Fibroblast of upper back skin (primary cell): Measurements from ENCODE around the gene SLC26A1.

Source experiments
- DNase-seq: peaks from one replicate; pipeline ENCODE4 v3.0.0-alpha.2; 2013

Gene SLC26A1, protein sequence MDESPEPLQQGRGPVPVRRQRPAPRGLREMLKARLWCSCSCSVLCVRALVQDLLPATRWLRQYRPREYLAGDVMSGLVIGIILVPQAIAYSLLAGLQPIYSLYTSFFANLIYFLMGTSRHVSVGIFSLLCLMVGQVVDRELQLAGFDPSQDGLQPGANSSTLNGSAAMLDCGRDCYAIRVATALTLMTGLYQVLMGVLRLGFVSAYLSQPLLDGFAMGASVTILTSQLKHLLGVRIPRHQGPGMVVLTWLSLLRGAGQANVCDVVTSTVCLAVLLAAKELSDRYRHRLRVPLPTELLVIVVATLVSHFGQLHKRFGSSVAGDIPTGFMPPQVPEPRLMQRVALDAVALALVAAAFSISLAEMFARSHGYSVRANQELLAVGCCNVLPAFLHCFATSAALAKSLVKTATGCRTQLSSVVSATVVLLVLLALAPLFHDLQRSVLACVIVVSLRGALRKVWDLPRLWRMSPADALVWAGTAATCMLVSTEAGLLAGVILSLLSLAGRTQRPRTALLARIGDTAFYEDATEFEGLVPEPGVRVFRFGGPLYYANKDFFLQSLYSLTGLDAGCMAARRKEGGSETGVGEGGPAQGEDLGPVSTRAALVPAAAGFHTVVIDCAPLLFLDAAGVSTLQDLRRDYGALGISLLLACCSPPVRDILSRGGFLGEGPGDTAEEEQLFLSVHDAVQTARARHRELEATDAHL

DNA sequence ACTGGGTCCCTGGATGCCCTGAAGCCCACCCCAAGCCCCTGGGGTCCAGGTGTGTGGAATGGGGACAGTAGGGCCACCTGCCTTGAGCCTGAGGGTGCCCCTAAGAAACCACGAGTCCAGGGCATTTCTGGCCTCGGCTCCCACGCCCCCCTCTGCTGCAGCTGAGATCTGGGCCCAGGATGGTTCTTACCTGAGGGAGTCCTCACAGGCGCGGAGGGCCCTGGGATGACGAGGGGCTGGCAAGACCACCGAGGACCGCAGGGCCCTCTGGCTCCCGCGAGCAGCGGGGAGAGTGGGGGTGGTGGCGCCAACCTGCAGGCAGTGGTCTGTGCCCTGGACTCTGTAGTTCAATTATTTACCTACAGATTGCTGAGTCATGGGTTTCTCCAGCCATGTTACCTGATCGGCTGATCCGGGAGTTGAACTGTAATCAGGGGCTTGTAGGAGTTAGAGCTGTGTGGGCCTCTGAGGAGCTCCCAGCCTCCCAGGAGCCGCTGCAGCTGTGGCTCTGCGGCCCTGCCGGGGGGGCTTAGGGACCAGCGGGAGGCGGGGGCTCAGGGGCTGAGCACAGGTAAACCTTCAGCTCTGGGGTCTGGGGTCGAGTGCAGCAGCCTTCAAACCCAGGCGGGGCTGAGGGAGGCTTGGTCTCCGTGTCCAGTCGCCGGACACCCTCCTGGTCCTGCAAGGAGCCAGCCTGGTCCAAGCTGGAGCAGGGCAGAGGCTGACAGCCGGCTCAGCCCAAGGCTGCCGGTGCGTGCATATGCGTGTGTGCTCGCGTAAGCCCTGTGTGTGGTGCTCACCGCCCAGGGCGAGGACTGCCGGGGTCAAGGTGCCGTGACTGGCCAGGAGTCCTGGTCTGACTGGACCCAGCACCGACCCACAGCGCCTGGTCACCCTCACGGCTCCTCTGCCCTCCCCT is at the start of gene SLC26A1:
Gene SLC26A1 (minus strand): TSS at position 294 of the 919 bp plus-strand sequence. CDS start 1,701 bp downstream, outside the sequence.
- no peak for DNase-seq

DNA sequence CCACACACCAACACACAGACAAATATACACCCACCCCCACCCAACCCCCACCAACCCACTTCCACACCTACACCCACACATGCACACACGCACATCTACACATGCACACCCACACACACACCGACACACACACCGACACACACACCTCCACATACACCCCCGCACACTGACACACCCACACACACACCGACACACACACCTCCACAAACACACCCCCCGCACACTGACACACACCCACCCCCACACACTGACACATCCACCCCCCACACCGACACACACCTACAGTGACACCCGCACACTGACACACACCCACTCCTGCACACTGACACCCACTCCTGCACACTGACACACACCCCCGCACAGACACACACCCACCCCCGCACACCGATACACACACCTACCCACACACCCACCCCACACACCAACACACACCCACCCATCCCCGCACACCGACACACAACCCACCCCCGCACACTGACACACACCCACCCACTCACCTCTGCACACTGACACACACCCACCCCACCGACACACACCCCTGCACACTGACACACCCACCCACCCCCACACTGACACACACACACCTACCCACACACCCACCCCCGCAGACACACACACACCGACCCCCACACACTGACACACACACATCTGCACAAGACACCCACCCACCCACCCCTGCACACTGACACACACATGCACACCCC is 49.3 kb upstream of the SLC26A1 start:
- DNase-seq = no peak

DNA sequence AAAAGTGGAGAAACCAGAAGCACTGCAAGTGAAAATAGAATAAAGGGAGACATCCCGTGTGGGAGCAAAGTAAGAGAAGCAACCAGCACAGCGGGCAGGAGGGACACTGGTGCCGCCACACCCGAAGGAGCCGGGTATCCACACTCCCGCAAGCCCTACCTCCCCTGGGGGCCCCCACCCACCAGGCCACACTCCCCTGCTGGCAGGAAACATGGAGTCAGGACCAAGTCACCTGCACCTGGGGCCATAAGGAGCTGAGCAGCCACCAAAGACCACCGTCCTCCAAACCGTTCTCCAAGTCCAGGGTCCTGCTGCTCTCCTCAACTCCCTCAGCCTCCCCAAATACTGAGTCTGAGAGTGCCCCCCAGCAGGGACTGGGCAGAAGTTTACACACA is 48.7 kb upstream of the SLC26A1 start:
- DNase-seq = no peak

DNA sequence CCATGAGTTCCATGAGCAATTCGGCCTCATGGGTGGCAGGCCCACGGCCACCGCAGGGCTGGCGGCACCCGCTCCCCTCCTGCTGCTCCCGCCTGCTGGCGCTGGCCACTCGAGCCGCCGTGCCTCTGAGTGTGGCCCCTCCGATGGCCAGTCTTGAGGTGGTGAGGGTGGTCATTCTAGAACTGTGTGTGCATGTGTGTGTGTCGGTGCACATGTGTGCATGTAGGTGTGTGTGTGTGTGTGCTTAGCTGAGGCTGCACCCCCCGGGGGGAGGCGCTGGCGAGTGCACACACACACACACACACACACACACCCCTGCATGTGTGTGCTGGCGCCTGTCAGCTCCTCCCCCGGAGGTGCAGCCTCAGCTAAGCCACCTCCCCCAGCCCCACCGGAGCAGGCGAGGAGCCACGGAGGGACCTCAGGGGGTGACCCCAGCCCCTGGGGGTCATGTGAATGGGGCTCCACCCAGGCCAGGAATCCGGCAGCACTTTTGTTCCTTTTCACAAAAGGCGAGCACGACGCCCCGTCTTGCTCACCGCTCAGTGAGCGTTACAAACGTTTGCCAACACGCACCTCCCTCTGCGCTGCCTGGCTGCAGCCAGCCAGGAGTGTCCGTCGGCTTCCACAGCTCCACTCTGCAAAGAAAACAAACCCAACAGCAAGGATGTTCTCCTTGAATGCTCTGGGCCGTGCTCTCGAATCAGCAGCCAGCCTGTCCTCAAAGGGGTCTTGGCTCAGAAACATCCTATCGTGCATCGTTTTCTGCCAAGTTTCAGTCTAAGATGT is 48.1 kb upstream of the SLC26A1 start:
- DNase-seq = peak; percentile 72

DNA sequence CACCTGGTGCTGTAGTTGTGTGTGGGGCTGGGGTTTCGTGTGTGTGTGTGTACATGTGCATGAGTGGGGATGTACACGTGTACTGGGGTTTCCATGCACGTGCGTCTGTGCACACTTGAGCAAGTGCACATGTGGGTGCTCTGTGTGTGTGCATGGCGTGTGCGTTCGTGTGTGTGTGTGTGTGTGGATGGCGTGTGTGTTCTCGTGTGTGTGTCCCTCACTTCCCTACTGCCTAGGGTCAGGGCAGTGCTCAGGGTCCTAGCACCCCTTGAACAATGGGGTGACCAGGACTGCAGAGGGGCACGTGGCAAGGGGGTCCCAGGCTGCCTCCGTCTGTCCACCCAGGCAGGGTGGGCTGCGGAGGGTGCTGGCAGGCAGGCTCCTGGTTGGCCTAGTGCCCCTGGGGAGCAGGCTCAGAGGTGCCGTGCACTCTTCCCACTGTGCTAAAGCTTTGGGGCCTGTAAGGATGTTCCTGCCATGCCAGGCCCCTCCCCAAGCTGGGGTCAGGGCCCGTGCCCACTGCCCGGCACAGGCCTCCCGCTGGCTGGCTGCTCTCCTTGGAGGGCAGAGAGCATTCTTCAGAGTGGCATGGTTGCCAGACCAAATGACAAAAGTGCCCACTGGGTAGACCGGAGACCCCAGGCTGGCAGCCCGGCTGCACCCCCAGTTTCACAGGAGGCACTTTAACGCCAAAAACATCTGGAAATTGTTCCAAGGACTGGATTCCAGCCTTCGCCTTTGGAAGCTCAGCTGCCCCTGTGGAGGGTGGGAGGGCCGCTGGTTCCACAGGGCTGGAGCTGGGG is 47.3 kb upstream of the SLC26A1 start:
- no peak for DNase-seq

DNA sequence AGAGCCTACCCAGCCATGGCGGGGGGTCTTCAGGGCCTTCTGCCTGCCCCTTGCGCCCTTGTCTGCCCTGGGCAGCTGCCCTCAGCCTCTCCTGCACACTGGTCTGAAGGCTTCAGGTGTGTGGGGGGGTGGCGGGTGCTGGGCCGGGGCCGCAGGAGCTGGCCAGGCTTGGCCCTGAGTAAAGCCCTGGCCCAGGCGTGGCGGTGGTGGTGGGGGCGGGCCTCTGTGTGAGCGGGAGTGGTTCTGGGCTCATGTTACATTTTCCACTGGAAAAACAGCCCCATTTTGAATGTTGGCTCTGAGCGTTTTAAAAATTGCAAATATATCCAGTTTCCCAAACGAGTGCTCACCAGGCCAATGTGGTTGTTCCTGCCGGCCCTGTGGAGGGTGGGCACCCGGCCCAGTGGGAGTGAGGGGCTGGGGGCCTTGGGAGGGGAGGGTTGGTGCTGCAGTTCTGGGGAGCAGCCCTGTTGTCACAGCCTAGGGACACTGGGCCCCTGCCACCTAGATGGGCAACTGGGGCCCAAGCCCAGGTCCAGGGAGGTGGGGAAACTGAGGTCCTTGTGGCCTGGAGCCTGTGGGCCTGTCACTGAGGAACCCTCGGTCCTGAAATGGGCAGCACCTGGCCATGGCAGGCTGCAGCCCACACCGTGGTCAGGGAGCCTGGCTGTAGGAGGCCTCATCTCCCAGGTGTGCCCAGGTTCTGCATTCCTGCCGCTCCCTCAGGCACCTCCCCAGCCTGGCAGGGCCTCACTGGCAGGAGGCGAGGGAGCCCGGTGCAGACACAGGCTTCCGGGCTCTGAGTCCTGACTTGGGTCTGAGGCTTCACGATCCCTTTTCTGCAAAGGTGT is 46.5 kb upstream of the SLC26A1 start:
- DNase-seq = peak; percentile 57

DNA sequence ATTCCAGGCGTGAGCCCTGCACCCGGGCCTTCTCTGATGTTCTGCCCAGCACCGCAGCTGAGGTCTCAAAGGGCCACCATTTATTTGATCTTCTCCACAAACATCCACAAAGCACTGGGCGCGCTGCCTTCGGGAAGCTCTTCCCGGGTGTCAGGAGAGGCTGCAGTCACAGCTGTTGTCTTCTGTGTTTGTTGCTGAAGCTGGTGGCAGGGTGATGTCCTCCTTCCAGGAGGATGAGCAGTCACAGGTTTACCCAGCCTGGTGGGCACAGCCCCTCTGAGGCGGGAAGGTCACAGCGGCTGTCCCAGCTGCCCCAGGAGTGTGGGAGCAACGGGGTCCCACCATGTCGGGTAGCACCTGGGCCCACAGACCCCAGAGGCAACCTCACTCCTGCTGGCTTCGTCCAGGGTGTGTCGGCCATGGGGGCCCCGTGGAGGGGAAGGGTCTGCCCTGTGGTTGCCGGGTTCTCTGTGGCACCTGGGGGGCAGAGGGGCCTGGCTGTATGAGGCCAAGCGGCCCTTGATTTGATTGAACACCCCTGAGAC is 45.8 kb upstream of the SLC26A1 start:
- DNase-seq = no peak

DNA sequence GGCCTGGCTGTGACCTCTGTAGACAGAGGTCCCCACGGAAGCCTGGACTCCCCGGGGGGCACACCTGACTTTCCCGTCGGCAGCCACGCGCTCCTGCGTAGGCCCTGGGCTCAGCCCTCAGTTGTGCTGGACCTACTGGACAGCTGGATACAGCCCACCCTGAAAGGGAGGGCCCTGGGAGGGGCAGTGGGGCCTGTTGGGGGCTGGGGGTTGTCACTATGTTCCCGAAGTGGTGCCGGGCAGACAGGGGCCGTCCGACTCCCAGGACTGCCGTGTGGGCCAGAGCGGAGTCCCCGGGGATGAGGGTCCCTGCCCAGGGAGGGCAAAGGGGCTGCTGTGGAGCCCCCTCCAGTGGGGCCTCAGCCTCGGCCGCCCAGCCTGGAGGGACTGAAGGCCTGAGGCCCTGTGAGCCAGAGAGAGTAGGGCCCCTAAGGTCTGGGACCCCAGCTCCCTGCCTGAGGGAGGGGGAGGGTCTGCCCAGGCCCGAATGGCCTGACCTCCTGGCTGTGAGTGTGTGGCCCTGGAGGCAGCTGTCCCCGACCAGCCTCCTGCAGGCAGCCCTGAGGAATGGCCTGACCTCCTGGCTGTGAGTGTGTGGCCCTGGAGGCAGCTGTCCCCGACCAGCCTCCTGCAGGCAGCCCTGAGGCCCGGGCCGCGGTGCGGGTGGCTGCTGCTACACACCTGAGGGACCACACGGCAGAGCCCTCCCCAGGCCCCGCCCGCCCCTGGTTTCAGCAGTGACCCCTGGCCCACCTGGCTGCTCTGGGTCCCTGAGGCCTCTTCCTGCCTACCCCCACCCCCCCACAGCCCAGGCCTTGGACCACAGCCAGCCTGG is 44.0 kb upstream of the SLC26A1 start:
- no peak for DNase-seq

DNA sequence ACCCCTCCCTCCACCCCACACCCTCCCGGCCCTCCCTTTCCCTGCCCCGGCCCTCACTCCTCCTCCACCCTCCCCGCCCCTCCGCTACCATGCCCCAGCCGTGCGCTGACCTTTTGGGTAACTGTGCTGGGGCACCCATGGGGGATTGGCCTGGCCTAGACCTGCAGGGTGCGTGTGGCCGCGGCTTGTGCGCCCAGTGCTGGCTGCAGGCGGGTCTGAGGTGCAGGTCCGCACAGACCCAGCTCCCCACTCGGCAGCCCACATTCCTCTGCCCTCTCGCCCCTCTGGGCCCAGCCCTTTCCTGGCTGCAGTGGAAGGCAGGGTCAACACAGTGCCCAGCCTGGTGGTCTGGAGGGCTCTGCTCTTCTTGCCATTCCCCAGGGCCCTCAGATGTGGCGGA is 42.9 kb upstream of the SLC26A1 start:
- no peak for DNase-seq

DNA sequence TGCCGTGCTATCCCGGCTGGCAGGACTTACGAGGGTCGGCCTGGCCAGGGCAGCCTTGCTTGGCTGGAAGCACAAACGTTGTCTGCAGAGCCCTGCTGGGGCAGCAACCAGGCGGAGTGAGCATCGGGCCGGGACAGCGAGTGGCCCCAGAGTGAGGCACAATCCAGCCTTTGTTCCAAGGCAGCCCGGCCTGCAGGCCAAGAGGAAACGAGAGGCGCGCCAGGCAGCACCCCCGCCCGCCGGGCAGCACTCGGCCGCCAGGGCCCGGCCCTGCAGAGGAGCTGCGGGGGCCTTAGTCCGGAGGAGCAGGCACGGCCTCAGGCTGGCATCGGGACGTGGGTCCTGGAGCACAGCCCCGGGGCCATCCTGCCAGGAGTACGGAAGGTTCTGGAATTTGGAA is 42.3 kb upstream of the SLC26A1 start:
- DNase-seq = no peak

DNA sequence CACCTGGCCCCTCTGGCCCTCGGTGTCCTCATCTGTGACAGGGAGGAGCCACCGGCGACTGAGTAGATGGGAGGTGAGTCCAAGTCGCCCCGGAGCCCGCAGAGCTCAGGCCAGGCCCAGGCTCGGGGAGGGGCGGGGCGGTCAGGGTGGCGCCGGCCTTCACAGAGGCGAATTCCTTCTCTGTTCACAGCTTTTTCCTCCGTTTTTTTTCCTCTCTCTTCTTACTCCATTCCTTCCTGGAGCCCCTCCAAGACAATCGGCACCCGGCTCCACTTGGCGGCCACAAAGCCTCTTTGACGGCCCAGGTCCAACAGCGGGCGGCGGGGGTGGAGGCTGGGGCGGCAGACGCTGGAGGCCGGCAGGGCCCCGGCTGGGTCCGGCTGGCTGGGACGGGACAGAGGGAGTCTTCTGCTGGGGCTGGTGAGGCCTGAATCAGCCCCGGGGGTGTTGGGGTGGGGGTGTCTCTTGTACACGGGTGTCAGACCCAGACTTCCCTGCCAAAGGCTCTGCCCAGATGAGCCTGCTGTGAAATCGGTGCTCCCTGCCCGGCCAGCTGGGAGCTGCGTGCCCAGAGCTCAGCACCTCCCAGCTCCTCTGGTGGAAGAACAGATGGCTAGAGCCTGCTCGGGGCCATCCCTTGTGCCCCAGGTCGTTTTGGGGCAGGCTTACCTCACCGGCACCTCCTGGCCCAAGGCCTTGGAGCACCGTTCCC is 40.8 kb upstream of the SLC26A1 start:
- peak; percentile 59 for DNase-seq

DNA sequence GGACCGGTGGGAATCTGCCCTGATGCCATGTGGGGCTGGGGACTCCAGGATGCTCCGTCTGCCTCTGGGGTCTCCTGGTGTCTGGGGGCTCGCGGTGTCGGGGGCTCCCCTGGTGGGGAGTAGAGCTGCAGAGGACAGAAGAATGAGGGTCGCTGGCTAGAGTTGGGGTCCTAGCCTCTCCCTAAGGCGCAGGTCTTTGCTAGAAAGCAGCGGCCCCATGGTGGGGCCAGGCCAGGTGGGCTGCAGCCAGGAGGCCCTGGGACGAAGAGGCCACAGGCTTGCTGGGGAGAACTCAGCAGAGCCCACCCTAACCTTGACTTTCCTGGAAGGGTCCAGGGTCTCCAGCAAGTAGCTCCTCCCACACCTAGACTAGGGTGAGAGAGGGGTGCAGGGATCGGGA is 39.7 kb upstream of the SLC26A1 start:
- no peak for DNase-seq

DNA sequence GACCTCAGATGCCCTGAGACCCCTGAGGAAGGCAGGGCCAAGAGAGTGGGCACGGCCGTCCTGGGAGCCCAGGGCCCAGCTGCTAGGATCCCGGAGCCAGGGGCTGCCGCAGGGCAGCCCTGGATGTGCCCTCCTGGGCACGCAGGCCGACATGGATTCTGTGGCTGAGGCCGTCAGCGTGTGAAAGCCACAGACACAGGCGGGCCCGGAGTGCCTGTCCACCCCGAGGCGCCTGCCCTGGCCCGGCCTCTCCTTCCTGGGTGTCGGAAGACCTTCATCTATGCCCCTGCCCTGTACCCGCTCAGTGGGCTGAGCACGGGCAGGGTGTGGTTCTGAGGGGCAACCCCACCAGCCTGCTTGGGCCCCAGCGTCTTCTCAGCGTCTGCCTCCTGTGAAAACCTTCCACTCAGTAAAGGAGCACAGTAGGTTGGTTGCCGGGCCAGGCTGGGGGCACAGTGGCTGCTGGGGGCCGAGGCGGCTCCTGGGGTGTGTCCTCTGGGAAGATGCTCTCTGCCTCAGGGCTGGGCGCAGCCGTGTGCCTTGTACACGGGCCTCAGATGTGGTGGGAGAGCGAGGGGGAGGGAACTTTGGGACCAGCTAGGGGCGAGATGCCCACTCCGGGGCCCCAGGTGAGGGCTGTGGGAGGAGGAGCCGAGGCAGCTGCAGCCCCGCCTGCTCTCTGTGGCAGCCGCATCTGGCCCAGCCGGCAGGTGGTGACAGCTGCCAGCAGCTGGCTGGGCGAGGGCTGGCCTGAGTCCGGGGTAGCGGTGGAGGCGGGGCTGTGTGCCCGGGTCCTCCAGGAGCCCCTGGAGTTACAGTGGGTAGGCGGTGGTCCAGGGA is 39.0 kb upstream of the SLC26A1 start:
- no peak for DNase-seq

DNA sequence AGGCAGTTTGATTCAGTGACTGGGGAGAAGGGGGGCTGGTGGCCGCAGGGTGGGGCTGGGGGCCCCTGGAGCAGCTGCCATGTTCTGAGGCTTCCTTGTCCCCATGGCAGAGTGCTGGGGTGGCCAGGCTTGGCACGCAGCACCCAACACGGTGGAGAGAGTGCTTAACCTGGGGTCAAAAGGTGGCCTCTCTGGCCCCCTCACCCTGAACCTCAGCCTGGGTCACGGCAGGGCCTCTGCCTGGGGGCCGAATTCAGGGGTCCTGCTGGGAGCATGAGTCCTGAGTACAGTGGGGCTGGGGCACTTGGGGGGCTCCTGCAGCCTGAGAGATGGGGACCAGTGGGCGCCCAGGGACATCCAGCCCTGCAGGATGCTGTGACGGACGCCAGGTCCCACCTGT is 38.1 kb upstream of the SLC26A1 start:
- no peak for DNase-seq

DNA sequence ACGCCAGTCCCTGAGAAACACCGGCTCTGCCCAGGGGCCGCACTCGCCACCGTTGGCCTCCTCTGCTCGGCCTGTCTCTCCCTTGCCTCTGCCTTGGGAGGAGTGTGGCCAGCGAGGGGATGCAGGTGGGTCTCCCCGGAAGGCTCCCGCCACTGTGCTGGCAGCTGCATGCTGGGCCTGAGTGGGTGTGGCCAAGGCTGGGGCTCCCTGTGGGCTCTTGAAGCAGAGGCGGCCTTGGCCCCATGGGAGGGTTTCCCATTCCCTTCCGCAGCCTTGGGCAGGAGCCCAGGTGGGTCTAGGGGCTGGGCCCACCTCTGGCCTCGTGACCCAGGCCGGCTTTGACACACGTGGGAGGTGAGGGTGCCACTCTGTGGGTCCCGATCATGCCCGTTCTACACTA is 37.4 kb upstream of the SLC26A1 start:
- no peak for DNase-seq

DNA sequence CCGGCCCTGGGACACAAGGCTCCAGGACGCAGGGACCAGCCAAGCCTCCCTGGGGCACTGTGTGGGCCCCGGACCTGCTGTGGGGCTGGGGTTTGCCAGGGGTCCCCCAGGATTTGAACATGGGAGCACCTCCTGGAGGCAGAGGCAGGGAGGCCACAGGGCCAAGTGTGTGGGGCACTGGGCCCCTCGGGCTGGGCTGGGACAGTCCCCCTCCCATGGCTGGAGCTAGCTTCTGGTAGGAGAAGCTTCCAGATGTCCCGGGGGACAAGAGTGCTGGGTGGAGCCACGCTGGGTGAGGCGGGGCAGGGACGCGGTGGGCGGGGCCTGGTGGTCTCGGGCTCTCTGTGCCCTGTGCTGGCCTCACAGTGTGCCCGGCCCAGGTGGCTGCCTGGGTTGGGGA is 36.8 kb upstream of the SLC26A1 start:
- no peak for DNase-seq

DNA sequence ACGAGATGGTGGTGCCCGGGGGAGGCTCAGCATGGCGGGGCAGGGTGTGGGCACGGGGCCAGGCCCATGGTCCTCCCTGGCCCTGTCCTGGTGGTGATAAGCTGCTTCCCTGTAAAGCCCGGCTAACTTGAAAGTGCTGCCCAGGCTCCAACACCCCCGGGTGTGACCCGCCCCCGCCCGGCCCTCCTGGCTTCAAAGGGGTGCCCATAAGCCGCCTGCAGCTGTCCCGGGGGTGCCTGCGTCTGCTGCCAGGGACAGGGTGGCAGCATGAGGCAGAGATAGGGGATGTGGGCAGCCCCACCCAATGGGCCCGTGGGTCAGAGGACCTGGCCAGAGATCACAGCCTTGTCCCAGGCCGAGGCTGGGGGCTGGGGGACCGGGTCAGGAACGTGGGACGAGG is 36.3 kb upstream of the SLC26A1 start:
- DNase-seq = no peak
